Measurements from ENCODE around the gene TFDP1. TPM values are rescaled to one million over a fixed set of nuclear protein-coding genes. Genes with fewer than 3 reads are reported as not detected.
"Not testable (repeated sequence)": the region's sequence is repeated elsewhere in the genome, so short reads cannot be mapped to it uniquely, and the experiment has no call there.

The TFDP1 gene
- total RNA-seq, 1 donor from 2014 or later: 34.5 TPM

GRCh38 chr13:113613789-113614379 is 29.3 kb downstream of the TFDP1 start:
- DNase-seq (ENCODE audit: low read depth in 2 of 2): no peak

GRCh38 chr13:113616281-113616906 is 31.8 kb downstream of the TFDP1 start:
- DNase-seq (ENCODE audit: low read depth in 2 of 2): no peak

GRCh38 chr13:113616991-113617749 is 32.6 kb downstream of the TFDP1 start:
- no peak for DNase-seq (ENCODE audit: low read depth in 2 of 2)

- DNase-seq (ENCODE audit: low read depth in 2 of 2): no peak
Measured at GRCh38 chr13:113617961-113618360, 33.4 kb downstream of the TFDP1 start.

- no peak for DNase-seq (ENCODE audit: low read depth in 2 of 2)
Measured at GRCh38 chr13:113618455-113618854, 33.9 kb downstream of the TFDP1 start.

GRCh38 chr13:113620036-113620796 is 35.7 kb downstream of the TFDP1 start:
- no peak for DNase-seq (ENCODE audit: low read depth in 2 of 2)

GRCh38 chr13:113621046-113621445 is 36.5 kb downstream of the TFDP1 start:
- DNase-seq (ENCODE audit: low read depth in 2 of 2): no peak

- DNase-seq (ENCODE audit: low read depth in 2 of 2): peak in 1 of 2 donors; percentile 23
Measured at GRCh38 chr13:113621498-113621897, 36.9 kb downstream of the TFDP1 start.

- not testable (repeated sequence) for DNase-seq (ENCODE audit: low read depth in 2 of 2)
Measured at GRCh38 chr13:113621986-113622550, 37.5 kb downstream of the TFDP1 start.

- no peak for DNase-seq (ENCODE audit: low read depth in 2 of 2)
Measured at GRCh38 chr13:113622791-113623490, 38.4 kb downstream of the TFDP1 start.

GRCh38 chr13:113623491-113624234 is 39.1 kb downstream of the TFDP1 start:
- no peak for DNase-seq (ENCODE audit: low read depth in 2 of 2)

GRCh38 chr13:113624235-113624587 is 39.7 kb downstream of the TFDP1 start:
- DNase-seq (ENCODE audit: low read depth in 2 of 2): no peak

- not testable (repeated sequence) for DNase-seq (ENCODE audit: low read depth in 2 of 2)
Measured at GRCh38 chr13:113624640-113625304, 40.2 kb downstream of the TFDP1 start.

- DNase-seq (ENCODE audit: low read depth in 2 of 2): no peak
Measured at GRCh38 chr13:113625965-113626721, 41.6 kb downstream of the TFDP1 start.

GRCh38 chr13:113627136-113627535 is 42.6 kb downstream of the TFDP1 start:
- no peak for DNase-seq (ENCODE audit: low read depth in 2 of 2)

- peak in 1 of 2 donors; percentile 41 for DNase-seq (ENCODE audit: low read depth in 2 of 2)
Measured at GRCh38 chr13:113628291-113629270, 44.0 kb downstream of the TFDP1 start.

- no peak for DNase-seq (ENCODE audit: low read depth in 2 of 2)
Measured at GRCh38 chr13:113629866-113630265, 45.3 kb downstream of the TFDP1 start.

GRCh38 chr13:113630296-113630695 is 45.7 kb downstream of the TFDP1 start:
- DNase-seq (ENCODE audit: low read depth in 2 of 2): no peak

Data from lung microvascular endothelial cell (primary cell).